PC-3 (cell line): ENCODE results near the gene DTWD2. TPM values are rescaled to one million over a fixed set of nuclear protein-coding genes. Genes with fewer than 3 reads are reported as not detected.

Experiments used
- ATAC-seq: fragments of 200-7000 bp; cut with Tn5 transposase; 2 replicates; pipeline ENCODE4 v1.9.1; 2020; ENCODE audit warnings: mild to moderate bottlenecking, moderate library complexity
- BruUV-seq: library from RNA; stranded (reverse); fragments of 400-500 nt; replicated peaks from 2 replicates; lab custom pipeline; 2021; lab: Mats Ljungman, UMichigan
- CTCF ChIA-PET: fragments of 300-600 bp; sonication (Branson Sonifier 250); formaldehyde crosslinking; loops from one replicate; lab custom pipeline; 2022; ENCODE audit warnings: antibody characterized with exemption; lab: Charles Lee
- POLR2A ChIA-PET: fragments of 300-600 bp; sonication (Branson Sonifier 250); formaldehyde crosslinking; loops from one replicate; lab custom pipeline; 2022; ENCODE audit warnings: antibody characterized with exemption; ENCODE audit not compliant: unreplicated experiment; lab: Charles Lee
- DNase-seq: peaks from one replicate; pipeline ENCODE4 v3.0.0-alpha.2; 2015
- H2AFZ ChIP-seq: fragments of 300-600 bp; sonication (generic); 2 replicates; pipeline ENCODE4 v1.6.0; 2016; ENCODE audit warnings: antibody characterized with exemption, low read length
- H3F3A ChIP-seq: fragments of 300-600 bp; sonication (generic); one replicate; pipeline ENCODE4 v1.6.0; 2017; ENCODE audit warnings: antibody characterized with exemption, low read length, control low read depth, mild to moderate bottlenecking; ENCODE audit not compliant: unreplicated experiment
- H3K27ac ChIP-seq: fragments of 300-600 bp; sonication (generic); 2 replicates; pipeline ENCODE4 v1.5.1; 2016; ENCODE audit warnings: mild to moderate bottlenecking, low read length
- H3K27me3 ChIP-seq: fragments of 300-600 bp; sonication (generic); 2 replicates; pipeline ENCODE4 v1.6.1; 2016; ENCODE audit warnings: low read length, mixed read lengths
- H3K36me3 ChIP-seq: fragments of 300-600 bp; sonication (generic); 2 replicates; pipeline ENCODE4 v1.6.1; 2016; ENCODE audit warnings: low read depth, mixed run types, low read length, mixed read lengths
- H3K4me1 ChIP-seq: fragments of 300-600 bp; sonication (generic); 2 replicates; pipeline ENCODE4 v1.5.1; 2016; ENCODE audit warnings: low read length; ENCODE audit not compliant: insufficient read depth
- H3K4me2 ChIP-seq: fragments of 300-600 bp; sonication (generic); 2 replicates; pipeline ENCODE4 v1.6.0; 2016; ENCODE audit warnings: low read length
- H3K4me3 ChIP-seq: fragments of 300-600 bp; sonication (generic); 2 replicates; pipeline ENCODE4 v1.5.1; 2016; ENCODE audit warnings: mild to moderate bottlenecking, low read length, mixed read lengths
- H3K79me2 ChIP-seq: fragments of 300-600 bp; sonication (generic); 2 replicates; pipeline ENCODE4 v1.6.1; 2017; ENCODE audit warnings: low read length, mixed read lengths
- H3K9ac ChIP-seq: fragments of 300-600 bp; sonication (generic); 2 replicates; pipeline ENCODE4 v1.6.0; 2016; ENCODE audit warnings: mild to moderate bottlenecking, low read length
- H3K9me2 ChIP-seq: fragments of 300-600 bp; sonication (generic); replicated peaks from 2 replicates; pipeline ENCODE4 v1.6.1; 2016; ENCODE audit warnings: mixed run types, low read length, mixed read lengths
- H3K9me3 ChIP-seq: fragments of 300-600 bp; sonication (generic); 2 replicates; pipeline ENCODE4 v1.6.1; 2016; ENCODE audit warnings: low read length, mixed read lengths
- H4K20me1 ChIP-seq: fragments of 300-600 bp; sonication (generic); 2 replicates; pipeline ENCODE4 v1.6.1; 2016; ENCODE audit warnings: low read length, mixed read lengths
- CTCF ChIP-seq: fragments of 300-600 bp; sonication (generic); conservative IDR thresholded peaks from 2 replicates; pipeline ENCODE4 v1.5.1; 2017; ENCODE audit warnings: antibody characterized with exemption, low read depth, mild to moderate bottlenecking, low read length
- EZH2 ChIP-seq: fragments of 300-600 bp; sonication (generic); IDR thresholded peaks from one replicate; pipeline ENCODE4 v1.6.1; 2017; ENCODE audit warnings: antibody characterized with exemption, mild to moderate bottlenecking, low read length; ENCODE audit not compliant: unreplicated experiment
- EZH2phosphoT487 ChIP-seq: fragments of 300-600 bp; sonication (generic); IDR thresholded peaks from 2 replicates; pipeline ENCODE4 v1.6.1; 2018; ENCODE audit warnings: mild to moderate bottlenecking, antibody characterized with exemption, low read length, borderline replicate concordance
- intact Hi-C: fragments of 100-400 bp; cut with micrococcal nuclease; formaldehyde crosslinking; loops from 2 replicates; pipeline ENCODE4 v1.9.0; 2023
- total RNA-seq: library from RNA; depleted of rRNA; stranded (reverse); fragments of >200 nt; gene quantifications from 2 replicates; pipeline ENCODE4 v1.2.3, GENCODE V29; 2014

The DTWD2 gene
- total RNA-seq, 1 experiment from 2014 or later = 16.5 TPM

GRCh38 chr5:118906947-118907346 lies 81.4 kb downstream of the DTWD2 start:
- intact Hi-C loops = no loop called here
- Histone ChIP-seq H3K27me3 (no peaks in the 10 kb centered on the region), H2AFZ (no peak overlapping the region), H3K9me3 (no peaks in the 10 kb centered on the region), H3F3A (no peaks in the 10 kb centered on the region), H3K9ac (no peak overlapping the region), H3K79me2 (no peaks in the 10 kb centered on the region), H3K9me2 (no peaks in the 10 kb centered on the region), H3K36me3 (no peaks in the 10 kb centered on the region), H3K27ac (no peak overlapping the region), H3K4me3 (no peak overlapping the region), H3K4me2 (no peak overlapping the region), H3K4me1 (no peaks in the 10 kb centered on the region), H4K20me1 (no peaks in the 10 kb centered on the region)
- POLR2A ChIA-PET = no interaction called here
- TF ChIP-seq CTCF = no peak
- TF ChIP-seq EZH2phosphoT487 = no peak
- DNase-seq = no peak
- no peak for ATAC-seq
- CTCF ChIA-PET = no interaction called here
- BruUV-seq = no TSS peak

- H3K27ac ChIP-seq = no peak overlapping the region
- BruUV-seq = no TSS peak
- H3K79me2 ChIP-seq = no peaks in the 10 kb centered on the region
- no peak for ATAC-seq
- H4K20me1 ChIP-seq = no peaks in the 10 kb centered on the region
- H3K9me2 ChIP-seq = no peaks in the 10 kb centered on the region
- no peaks in the 10 kb centered on the region for H3K27me3 ChIP-seq
- H3K4me2 ChIP-seq = no peak overlapping the region
- intact Hi-C loops = no loop called here
- no peak overlapping the region for H3K9ac ChIP-seq
- no peaks in the 10 kb centered on the region for H3F3A ChIP-seq
- H3K4me1 ChIP-seq = no peaks in the 10 kb centered on the region
- POLR2A ChIA-PET = no interaction called here
- H3K4me3 ChIP-seq = no peak overlapping the region
- no peaks in the 10 kb centered on the region for H3K36me3 ChIP-seq
- no peak overlapping the region for H2AFZ ChIP-seq
- H3K9me3 ChIP-seq = no peaks in the 10 kb centered on the region
- TF ChIP-seq EZH2phosphoT487 (no peak), EZH2 (no peak), CTCF (no peak)
- CTCF ChIA-PET = no interaction called here
- DNase-seq = no peak
These were observed 83.2 kb downstream of the DTWD2 start for GRCh38 chr5:118905196-118905595.

GRCh38 chr5:118902656-118903438 lies 85.5 kb downstream of the DTWD2 start:
- ATAC-seq = no peak
- Histone ChIP-seq H3K27me3 (no peaks in the 10 kb centered on the region), H3K4me1 (no peaks in the 10 kb centered on the region), H3K36me3 (no peaks in the 10 kb centered on the region), H3K9me2 (no peaks in the 10 kb centered on the region), H3K9ac (no peak overlapping the region), H4K20me1 (no peaks in the 10 kb centered on the region), H2AFZ (no peak overlapping the region), H3F3A (no peaks in the 10 kb centered on the region), H3K4me2 (no peak overlapping the region), H3K9me3 (no peaks in the 10 kb centered on the region), H3K27ac (no peak overlapping the region), H3K4me3 (no peak overlapping the region), H3K79me2 (no peaks in the 10 kb centered on the region)
- POLR2A ChIA-PET = no interaction called here
- no TSS peak for BruUV-seq
- CTCF ChIA-PET = no interaction called here
- TF ChIP-seq EZH2 (no peak), EZH2phosphoT487 (no peak), CTCF (no peak)
- intact Hi-C loops = no loop called here
- no peak for DNase-seq
